Gastroesophageal sphincter (tissue), 4 donors: ENCODE results near the gene MAZ. TPM values are rescaled to one million over a fixed set of nuclear protein-coding genes. Genes with fewer than 3 reads are reported as not detected.

Source experiments
- ATAC-seq: fragments of 150-250 bp; one replicate; pipeline ENCODE4 v1.9.1; 2016; ENCODE audit warnings: mild to moderate bottlenecking, moderate library complexity
- H3K27ac ChIP-seq, 4 donors: fragments of 200-600 bp; sonication (generic) in 3 of 4; 1 replicate in 3 of 4; 2 replicates in 1 of 4; pipeline ENCODE4 v1.5.1; 2016 to 2019
- H3K27me3 ChIP-seq: fragments of 200-600 bp; sonication (generic); one replicate; pipeline ENCODE4 v1.5.1; 2019
- H3K36me3 ChIP-seq, 2 donors: fragments of 200-600 bp; sonication (generic); one replicate each; pipeline ENCODE4 v1.5.1; 2019; ENCODE audit warnings: control low read depth in 1 of 2
- H3K4me1 ChIP-seq, 3 donors: fragments of 200-600 bp; sonication (generic); 1 replicate in 2 of 3; 2 replicates in 1 of 3; pipeline ENCODE4 v1.5.1; 2016 to 2019; ENCODE audit warnings: control low read depth in 2 of 3
- H3K4me3 ChIP-seq, 2 donors: fragments of 200-600 bp; sonication (generic); one replicate each; pipeline ENCODE4 v1.5.1; 2019; ENCODE audit warnings: mild to moderate bottlenecking in 1 of 2, moderate library complexity in 1 of 2
- H3K9me3 ChIP-seq, 3 donors: fragments of 200-600 bp; sonication (generic); one replicate each; pipeline ENCODE4 v1.5.1; 2017 to 2019; ENCODE audit warnings: control low read depth in 2 of 3
- CTCF ChIP-seq, 4 experiments: fragments of 200-600 bp in 2 of 4; fragments of 450-650 bp in 2 of 4; sonication (generic) in 1 of 4; IDR thresholded peaks; one replicate each; pipeline ENCODE4 v1.5.1; 2017 to 2019; ENCODE audit warnings: antibody characterized with exemption in 4 of 4, mild to moderate bottlenecking in 2 of 4, moderate library complexity in 2 of 4
- EP300 ChIP-seq: sonication (generic); formaldehyde crosslinking; IDR thresholded peaks from one replicate; pipeline ENCODE4 v1.6.1; 2017; ENCODE audit warnings: antibody characterized with exemption, mild to moderate bottlenecking
- POLR2A ChIP-seq, 2 donors: fragments of 450-650 bp; IDR thresholded peaks; one replicate each; pipeline ENCODE4 v1.6.1; 2017; ENCODE audit warnings: antibody characterized with exemption in 2 of 2, mild to moderate bottlenecking in 2 of 2, moderate library complexity in 1 of 2
- POLR2AphosphoS5 ChIP-seq: sonication (generic); formaldehyde crosslinking; IDR thresholded peaks from one replicate; pipeline ENCODE4 v1.6.1; 2017; ENCODE audit warnings: antibody characterized with exemption
- WGBS, 2 donors: methylation state at CpG; one replicate each; pipeline ENCODE4 v1.1.5; 2018; ENCODE audit warnings: low coverage in 1 of 2; 5-methylcytosine and 5-hydroxymethylcytosine counted together
- total RNA-seq, 4 donors: library from RNA; depleted of rRNA; stranded (reverse); fragments of >200 nt; gene quantifications; one replicate each; pipeline ENCODE4 v1.1.0, GENCODE V29; 2016

Gene MAZ
- total RNA-seq, 4 donors from 2014 or later: 86.3 to 212 (median 116) TPM

GRCh38 chr16:29815793-29816693 lies 9.7 kb downstream of the MAZ start, which contains the start of gene PAGR1:
TSS of gene PAGR1 (plus strand) at chr16:29816152. CDS start at chr16:29816526, 374 bp downstream.
- Histone ChIP-seq H3K36me3 (peaks cover 0 to 20% of the 10 kb centered on the region in 2 donors), H3K9me3 (no peaks in the 10 kb centered on the region), H3K27ac (peak within 1 kb of the TSS; percentile 84 to 98 (median 98)), H3K27me3 (no peaks in the 10 kb centered on the region), H3K4me1 (peaks cover 2 to 85% (median 45%) of the 10 kb centered on the region in 3 donors), H3K4me3 (peak within 1 kb of the TSS; percentile 58 to 84)
- 0 to 1% methylated on average over 10 to 23 of the region's 70 CpGs for WGBS, 2 donors
- TF ChIP-seq POLR2A (IDR thresholded peaks at IDR 0.05) (peak; percentile 32 to 49), EP300 (no peak), POLR2AphosphoS5 (peak; percentile 65), CTCF (IDR thresholded peaks at IDR 0.05) (peak in 3 of 4 experiments; percentile 84 to 98 (median 91))
- peak; percentile 85 for ATAC-seq

GRCh38 chr16:29816694-29817441 lies 10.5 kb downstream of the MAZ start:
- peak overlapping the region; percentile 84 to 98 (median 98) for H3K27ac ChIP-seq
- H3K4me1 ChIP-seq: peaks cover 2 to 86% (median 51%) of the 10 kb centered on the region in 3 donors
- H3K27me3 ChIP-seq: no peaks in the 10 kb centered on the region
- 6 to 9% methylated on average over 3 to 14 of the region's 37 CpGs for WGBS, 2 donors
- TF ChIP-seq POLR2A (IDR thresholded peaks at IDR 0.05) (peak; percentile 2 to 49), EP300 (no peak), CTCF (IDR thresholded peaks at IDR 0.05) (no peak), POLR2AphosphoS5 (peak; percentile 39)
- H3K36me3 ChIP-seq: peaks cover 0 to 20% of the 10 kb centered on the region in 2 donors
- H3K4me3 ChIP-seq: peak overlapping the region; percentile 58 to 84
- H3K9me3 ChIP-seq: no peaks in the 10 kb centered on the region
- ATAC-seq: peak; percentile 44

GRCh38 chr16:29818082-29818481 lies 11.8 kb downstream of the MAZ start:
- no peak overlapping the region for H3K4me3 ChIP-seq
- no peak overlapping the region for H3K27ac ChIP-seq
- 80 to 92% methylated on average over 4 of the region's 4 CpGs for WGBS, 2 donors
- H3K4me1 ChIP-seq: peaks cover 2 to 86% (median 57%) of the 10 kb centered on the region in 3 donors
- peaks cover 0 to 20% of the 10 kb centered on the region in 2 donors for H3K36me3 ChIP-seq
- no peaks in the 10 kb centered on the region for H3K27me3 ChIP-seq
- no peaks in the 10 kb centered on the region for H3K9me3 ChIP-seq
- TF ChIP-seq EP300: no peak
- no peak for TF ChIP-seq CTCF (IDR thresholded peaks at IDR 0.05)
- TF ChIP-seq POLR2AphosphoS5: no peak
- TF ChIP-seq POLR2A (IDR thresholded peaks at IDR 0.05): no peak
- no peak for ATAC-seq

- H3K9me3 ChIP-seq: no peaks in the 10 kb centered on the region
- ATAC-seq: no peak
- no peaks in the 10 kb centered on the region for H3K27me3 ChIP-seq
- TF ChIP-seq POLR2AphosphoS5 (no peak), EP300 (no peak), POLR2A (IDR thresholded peaks at IDR 0.05) (no peak)
- H3K4me3 ChIP-seq: no peak overlapping the region
- peak overlapping the region in 3 of 4 donors; percentile 86 to 91 (median 87) for H3K27ac ChIP-seq
- WGBS, 2 donors: 20 to 54% methylated on average over 2 of the region's 15 CpGs
- H3K36me3 ChIP-seq: peaks cover 0 to 20% of the 10 kb centered on the region in 2 donors
- peaks cover 2 to 86% (median 57%) of the 10 kb centered on the region in 3 donors for H3K4me1 ChIP-seq
These were observed 13.2 kb downstream of the MAZ start for GRCh38 chr16:29819506-29819905.

- Histone ChIP-seq H3K9me3 (no peaks in the 10 kb centered on the region), H3K36me3 (peaks cover 0 to 20% of the 10 kb centered on the region in 2 donors), H3K4me3 (peak within 1 kb of the TSS; percentile 67 to 82), H3K27me3 (no peaks in the 10 kb centered on the region), H3K4me1 (peaks cover 0 to 86% (median 56%) of the 10 kb centered on the region in 3 donors), H3K27ac (peak within 1 kb of the TSS; percentile 64 to 91 (median 86))
- no CpG with 5 or more reads among the region's 4 CpGs for WGBS, 2 donors
- TF ChIP-seq POLR2A (IDR thresholded peaks at IDR 0.05) (no peak), POLR2AphosphoS5 (peak; percentile 88), CTCF (IDR thresholded peaks at IDR 0.05) (no peak), EP300 (no peak)
- ATAC-seq: peak; percentile 9
These were observed 14.0 kb downstream of the MAZ start, which contains the start of gene MVP for GRCh38 chr16:29820271-29820701. TSS of gene MVP (plus strand) at chr16:29820462. CDS start at chr16:29830550, 10,088 bp downstream.
